ENCODE data around the gene CYP4A22.

The CYP4A22 gene

GRCh38 chr1:47180603-47181094 is 43.4 kb downstream of the CYP4A22 start:
- H3K27ac ChIP-seq, result no peak overlapping the region

GRCh38 chr1:47181095-47181954 is 44.1 kb downstream of the CYP4A22 start:
- intact Hi-C loops (cut with DNase I; ENCODE audit: low total_unique reads), result loop anchor here (10.0 kb wide), 1 partner anchor 533 kb away; no protein-coding TSS in a partner anchor
- H3K27ac ChIP-seq, result no peak overlapping the region
- DNase-seq, result peak in 1 of 2 donors; percentile 55

More at GRCh38 chr1:47180603-47181094, 43.4 kb downstream of the CYP4A22 start:
- Histone ChIP-seq H3K36me3 (no peaks in the 10 kb centered on the region), H3K4me3 (no peak overlapping the region), H3K9me3 (no peaks in the 10 kb centered on the region), H3K4me1 (peaks cover 0 to 19% (median 13%) of the 10 kb centered on the region in 4 donors), H3K27me3 (peaks cover 0 to 28% of the 10 kb centered on the region in 2 donors)
- intact Hi-C loops (cut with DNase I; ENCODE audit: low total_unique reads), result loop anchor here (10.0 kb wide), 1 partner anchor 534 kb away; no protein-coding TSS in a partner anchor
- no peak for DNase-seq
- TF ChIP-seq CTCF (IDR thresholded peaks at IDR 0.05), result no peak

GRCh38 chr1:47181955-47182675 is 44.9 kb downstream of the CYP4A22 start:
- intact Hi-C loops (cut with DNase I; ENCODE audit: low total_unique reads), result loop anchor here (10.0 kb wide), 1 partner anchor 533 kb away; no protein-coding TSS in a partner anchor
- H3K27ac ChIP-seq, result no peak overlapping the region
- H3K27me3 ChIP-seq, result peaks cover 0 to 28% of the 10 kb centered on the region in 2 donors
- no peak for TF ChIP-seq CTCF (IDR thresholded peaks at IDR 0.05)
- no peak for DNase-seq
- no peaks in the 10 kb centered on the region for H3K9me3 ChIP-seq
- no peaks in the 10 kb centered on the region for H3K36me3 ChIP-seq
- peaks cover 0 to 19% (median 13%) of the 10 kb centered on the region in 4 donors for H3K4me1 ChIP-seq
- no peak overlapping the region for H3K4me3 ChIP-seq

More at GRCh38 chr1:47181095-47181954, 44.1 kb downstream of the CYP4A22 start:
- Histone ChIP-seq H3K4me3 (no peak overlapping the region), H3K4me1 (peaks cover 0 to 19% (median 13%) of the 10 kb centered on the region in 4 donors), H3K9me3 (no peaks in the 10 kb centered on the region), H3K36me3 (no peaks in the 10 kb centered on the region), H3K27me3 (peaks cover 0 to 28% of the 10 kb centered on the region in 2 donors)
- TF ChIP-seq CTCF (IDR thresholded peaks at IDR 0.05), result no peak

GRCh38 chr1:47182676-47183235 is 45.5 kb downstream of the CYP4A22 start:
- Histone ChIP-seq H3K27me3 (peaks cover 0 to 28% of the 10 kb centered on the region in 2 donors), H3K4me3 (no peak overlapping the region), H3K36me3 (no peaks in the 10 kb centered on the region), H3K4me1 (peaks cover 0 to 19% (median 13%) of the 10 kb centered on the region in 4 donors), H3K27ac (no peak overlapping the region), H3K9me3 (no peaks in the 10 kb centered on the region)
- TF ChIP-seq CTCF (IDR thresholded peaks at IDR 0.05), result no peak
- intact Hi-C loops (cut with DNase I; ENCODE audit: low total_unique reads), result loop anchor here (10.0 kb wide), 1 partner anchor 532 kb away; no protein-coding TSS in a partner anchor
- no peak for DNase-seq
